Liver (tissue), 9 donors: ENCODE data around the gene BPI. TPM values are rescaled to one million over a fixed set of nuclear protein-coding genes. Genes with fewer than 3 reads are reported as not detected.
"Not testable (repeated sequence)": the region's sequence is repeated elsewhere in the genome, so short reads cannot be mapped to it uniquely, and the experiment has no call there.

Experiments used
- DNase-seq: peaks from one replicate; pipeline ENCODE4 v3.0.0-alpha.2; 2017; ENCODE audit warnings: low spot score
- H3K27ac ChIP-seq, 2 donors: one replicate each; pipeline ENCODE4 v1.7.0; 2013; ENCODE audit warnings: inconsistent platforms in 2 of 2, low read length in 2 of 2, control low read depth in 1 of 2, low read depth in 1 of 2, mild to moderate bottlenecking in 1 of 2
- H3K27me3 ChIP-seq, 4 donors: one replicate each; pipeline versions ENCODE4 v1.6.1 to v1.7.0; 2013; ENCODE audit warnings: low read length in 3 of 4, inconsistent platforms in 1 of 4, mild to moderate bottlenecking in 1 of 4, moderate library complexity in 1 of 4; ENCODE audit not compliant: control insufficient read depth in 4 of 4, insufficient read depth in 4 of 4
- H3K36me3 ChIP-seq, 4 donors: one replicate each; pipeline versions ENCODE4 v1.6.1 to v1.7.0; 2013; ENCODE audit warnings: low read length in 3 of 4, mild to moderate bottlenecking in 3 of 4, low read depth in 1 of 4, moderate library complexity in 1 of 4; ENCODE audit not compliant: control insufficient read depth in 4 of 4, insufficient read depth in 3 of 4
- H3K4me1 ChIP-seq, 4 donors: one replicate each; pipeline versions ENCODE4 v1.6.1 to v1.7.0; 2013; ENCODE audit warnings: low read length in 3 of 4, mild to moderate bottlenecking in 3 of 4, moderate library complexity in 1 of 4; ENCODE audit not compliant: control insufficient read depth in 4 of 4, insufficient read depth in 4 of 4
- H3K4me3 ChIP-seq, 3 donors: one replicate each; pipeline versions ENCODE4 v1.6.1 to v1.7.0; 2013; ENCODE audit warnings: low read length in 3 of 3, control low read depth in 1 of 3, low read depth in 1 of 3, mild to moderate bottlenecking in 1 of 3
- H3K9ac ChIP-seq, 2 donors: one replicate each; pipeline ENCODE4 v1.7.0; 2013; ENCODE audit warnings: low read length in 2 of 2, mild to moderate bottlenecking in 2 of 2, moderate library complexity in 2 of 2, control low read depth in 1 of 2, low read depth in 1 of 2
- H3K9me3 ChIP-seq, 4 donors: one replicate each; pipeline versions ENCODE4 v1.6.1 to v1.7.0; 2013; ENCODE audit warnings: low read length in 3 of 4; ENCODE audit not compliant: control insufficient read depth in 4 of 4
- CTCF ChIP-seq: fragments of 150-350 bp; IDR thresholded peaks from 2 replicates; pipeline ENCODE4 v1.5.1; 2017; ENCODE audit warnings: improper control_type of control experiment, low read depth, low read length; ENCODE audit not compliant: missing input control
- EGR1 ChIP-seq, 2 donors: IDR thresholded peaks; 2 replicates each; pipeline ENCODE4 v1.6.1; 2016 to 2018; ENCODE audit warnings: antibody characterized with exemption in 2 of 2, low read depth in 2 of 2
- FOXA1 ChIP-seq: IDR thresholded peaks from 2 replicates; pipeline ENCODE4 v1.6.1; 2016; ENCODE audit warnings: antibody characterized with exemption
- FOXA2 ChIP-seq: IDR thresholded peaks from 2 replicates; pipeline ENCODE4 v1.6.1; 2016; ENCODE audit warnings: antibody characterized with exemption
- NR2F2 ChIP-seq: IDR thresholded peaks from 2 replicates; pipeline ENCODE4 v1.6.1; 2016; ENCODE audit warnings: antibody characterized with exemption
- RAD21 ChIP-seq, 2 donors: IDR thresholded peaks; 2 replicates each; pipeline ENCODE4 v1.6.1; 2016; ENCODE audit warnings: antibody characterized with exemption in 2 of 2, mild to moderate bottlenecking in 2 of 2
- RXRA ChIP-seq, 2 donors: IDR thresholded peaks; 2 replicates each; pipeline ENCODE4 v1.6.1; 2017 to 2018; ENCODE audit warnings: antibody characterized with exemption in 2 of 2, mild to moderate bottlenecking in 1 of 2
- YY1 ChIP-seq: IDR thresholded peaks from 2 replicates; pipeline ENCODE4 v1.6.1; 2016; ENCODE audit warnings: antibody characterized with exemption, mild to moderate bottlenecking
- ZBTB33 ChIP-seq: IDR thresholded peaks from 2 replicates; pipeline ENCODE4 v1.6.1; 2016; ENCODE audit warnings: antibody characterized with exemption
- WGBS: extraction: QIAGEN DNeasy Blood & Tissue Kit; methylation state at CpG from one replicate; pipeline ENCODE4 v1.1.7; 2013; 5-methylcytosine and 5-hydroxymethylcytosine counted together
- polyA plus RNA-seq, 2 donors: library from polyadenylated mRNA; stranded (reverse) in 1 of 2; unstranded in 1 of 2; fragments of 200-250 nt in 1 of 2; fragments of >200 nt in 1 of 2; fragmentation: Nextera tagmentation in 1 of 2; extraction: Ambion mirVana in 1 of 2; gene quantifications; one replicate each; pipeline versions ENCODE4 v1.2.1 to v1.2.3, GENCODE V29; 2013 to 2015
- total RNA-seq, 2 donors: library from RNA; depleted of rRNA; stranded (reverse); fragments of >200 nt; gene quantifications; one replicate each; pipeline ENCODE4 v1.2.3, GENCODE V29; 2014
- TF ChIP-seq, protein P1 (sequence below): IDR thresholded peaks from 2 replicates; pipeline ENCODE4 v1.6.1; 2016; ENCODE audit warnings: antibody characterized with exemption, mild to moderate bottlenecking
- TF ChIP-seq, protein P2 (sequence below): IDR thresholded peaks from 2 replicates; pipeline ENCODE4 v1.6.1; 2016; ENCODE audit warnings: antibody characterized with exemption
- donor health status: healthy.
- donor health status: healthy.
- donor health status: healthy.
- donor health status: healthy.
- donor health status: healthy.

Gene BPI
- total and polyA plus RNA-seq, 4 donors: 0.08 to 10.3 (median 0.37) TPM; not detected in 1

- Histone ChIP-seq H3K27ac (no peak overlapping the region), H3K4me1 (peaks cover 0 to 3% (median 0%) of the 10 kb centered on the region in 4 donors), H3K4me3 (no peak overlapping the region), H3K9me3 (no peaks in the 10 kb centered on the region), H3K9ac (no peak overlapping the region), H3K27me3 (no peaks in the 10 kb centered on the region), H3K36me3 (no peaks in the 10 kb centered on the region)
- 94% methylated on average over 2 of the region's 2 CpGs for WGBS
- DNase-seq: no peak
- TF ChIP-seq NR2F2 (no peak), FOXA1 (no peak), RAD21 (IDR thresholded peaks at IDR 0.05) (no peak), CTCF (no peak), EGR1 (IDR thresholded peaks at IDR 0.05; ENCODE audit: low read depth in 2 of 2) (no peak)
These were observed 20.7 kb upstream of the BPI start for GRCh38 chr20:38283236-38283635.

DNA sequence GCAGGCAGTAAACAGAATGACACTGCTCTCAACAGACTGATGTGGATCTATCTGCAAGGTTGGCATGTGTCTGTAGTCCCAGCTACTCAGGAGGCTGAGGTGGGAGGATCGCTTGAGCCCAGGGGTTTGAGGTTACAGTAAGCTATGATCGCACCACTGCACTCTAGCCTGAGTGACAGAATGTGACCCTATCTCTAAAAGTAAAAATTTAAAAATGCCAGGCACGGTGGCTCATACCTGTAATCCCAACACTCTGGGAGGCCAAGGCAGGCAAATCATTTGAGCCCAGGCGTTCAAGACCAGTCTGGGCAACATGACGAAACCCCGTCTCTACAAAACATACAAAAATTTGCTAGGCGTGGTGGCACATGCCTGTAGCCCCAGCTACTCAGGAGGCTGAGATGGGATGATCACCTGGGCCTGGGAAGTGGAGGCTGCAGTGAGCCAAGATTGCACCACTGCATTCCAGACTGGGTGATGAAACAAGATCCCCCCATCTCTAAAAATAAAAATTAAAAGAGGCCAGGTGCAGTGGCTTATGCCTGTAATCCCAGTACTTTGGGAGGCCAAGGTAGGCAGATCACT, 19.8 kb upstream of the BPI start:
- not testable (repeated sequence) for H3K27ac ChIP-seq, DNase-seq, H3K9ac ChIP-seq, H3K27me3 ChIP-seq, H3K4me1 ChIP-seq, H3K4me3 ChIP-seq, H3K36me3 ChIP-seq, H3K9me3 ChIP-seq
- WGBS: 96% methylated on average over 7 of the region's 7 CpGs

DNA sequence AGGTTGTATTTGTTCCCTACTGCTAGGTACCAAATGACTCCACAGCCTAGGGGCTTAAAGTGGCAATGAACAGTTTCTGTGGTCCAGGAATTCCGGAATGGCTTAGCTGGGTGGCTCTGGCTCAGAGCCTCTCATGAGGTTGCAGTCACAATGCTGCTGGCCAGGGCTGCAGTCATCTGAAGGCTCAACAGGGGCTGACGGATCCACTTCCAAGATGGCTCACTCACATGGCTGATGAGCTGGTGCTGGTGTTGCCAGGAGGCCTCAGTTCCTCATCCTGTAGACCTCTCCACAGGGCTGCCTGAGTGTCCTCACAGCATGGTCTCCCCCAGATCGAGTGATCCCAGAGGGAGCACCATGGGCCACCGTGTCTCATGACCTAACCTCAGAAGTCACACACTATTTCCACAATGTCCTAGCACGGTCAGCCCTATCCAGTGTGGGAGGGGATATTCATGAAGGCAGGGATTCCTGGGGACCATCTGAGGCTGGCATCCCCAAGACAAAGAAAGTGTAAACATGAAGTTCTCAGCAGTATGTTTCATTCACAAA, 19.0 kb upstream of the BPI start:
- Histone ChIP-seq H3K9ac (no peak overlapping the region), H3K36me3 (no peaks in the 10 kb centered on the region), H3K27ac (no peak overlapping the region), H3K27me3 (no peaks in the 10 kb centered on the region), H3K4me1 (peaks cover 0 to 3% (median 0%) of the 10 kb centered on the region in 4 donors), H3K4me3 (no peak overlapping the region), H3K9me3 (no peaks in the 10 kb centered on the region)
- TF ChIP-seq RXRA (IDR thresholded peaks at IDR 0.05) (no peak), YY1 (no peak), RAD21 (IDR thresholded peaks at IDR 0.05) (no peak), FOXA1 (no peak), NR2F2 (no peak), FOXA2 (no peak), ZBTB33 (no peak)
- TF ChIP-seq, protein P1, sequence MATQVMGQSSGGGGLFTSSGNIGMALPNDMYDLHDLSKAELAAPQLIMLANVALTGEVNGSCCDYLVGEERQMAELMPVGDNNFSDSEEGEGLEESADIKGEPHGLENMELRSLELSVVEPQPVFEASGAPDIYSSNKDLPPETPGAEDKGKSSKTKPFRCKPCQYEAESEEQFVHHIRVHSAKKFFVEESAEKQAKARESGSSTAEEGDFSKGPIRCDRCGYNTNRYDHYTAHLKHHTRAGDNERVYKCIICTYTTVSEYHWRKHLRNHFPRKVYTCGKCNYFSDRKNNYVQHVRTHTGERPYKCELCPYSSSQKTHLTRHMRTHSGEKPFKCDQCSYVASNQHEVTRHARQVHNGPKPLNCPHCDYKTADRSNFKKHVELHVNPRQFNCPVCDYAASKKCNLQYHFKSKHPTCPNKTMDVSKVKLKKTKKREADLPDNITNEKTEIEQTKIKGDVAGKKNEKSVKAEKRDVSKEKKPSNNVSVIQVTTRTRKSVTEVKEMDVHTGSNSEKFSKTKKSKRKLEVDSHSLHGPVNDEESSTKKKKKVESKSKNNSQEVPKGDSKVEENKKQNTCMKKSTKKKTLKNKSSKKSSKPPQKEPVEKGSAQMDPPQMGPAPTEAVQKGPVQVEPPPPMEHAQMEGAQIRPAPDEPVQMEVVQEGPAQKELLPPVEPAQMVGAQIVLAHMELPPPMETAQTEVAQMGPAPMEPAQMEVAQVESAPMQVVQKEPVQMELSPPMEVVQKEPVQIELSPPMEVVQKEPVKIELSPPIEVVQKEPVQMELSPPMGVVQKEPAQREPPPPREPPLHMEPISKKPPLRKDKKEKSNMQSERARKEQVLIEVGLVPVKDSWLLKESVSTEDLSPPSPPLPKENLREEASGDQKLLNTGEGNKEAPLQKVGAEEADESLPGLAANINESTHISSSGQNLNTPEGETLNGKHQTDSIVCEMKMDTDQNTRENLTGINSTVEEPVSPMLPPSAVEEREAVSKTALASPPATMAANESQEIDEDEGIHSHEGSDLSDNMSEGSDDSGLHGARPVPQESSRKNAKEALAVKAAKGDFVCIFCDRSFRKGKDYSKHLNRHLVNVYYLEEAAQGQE: no peak
- TF ChIP-seq, protein P2, sequence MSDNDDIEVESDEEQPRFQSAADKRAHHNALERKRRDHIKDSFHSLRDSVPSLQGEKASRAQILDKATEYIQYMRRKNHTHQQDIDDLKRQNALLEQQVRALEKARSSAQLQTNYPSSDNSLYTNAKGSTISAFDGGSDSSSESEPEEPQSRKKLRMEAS: no peak
- no peak for DNase-seq
- 94% methylated on average over 5 of the region's 5 CpGs for WGBS
